NCI-H1105 (cell line): ENCODE results near the gene AKR1C2.
"Not testable (repeated sequence)": the region's sequence is repeated elsewhere in the genome, so short reads cannot be mapped to it uniquely, and the experiment has no call there.

Experiments
- DNase-seq: peaks from one replicate; lab custom pipeline; 2025; lab: John Stamatoyannopoulos, UW

AKR1C2 gene

DNA sequence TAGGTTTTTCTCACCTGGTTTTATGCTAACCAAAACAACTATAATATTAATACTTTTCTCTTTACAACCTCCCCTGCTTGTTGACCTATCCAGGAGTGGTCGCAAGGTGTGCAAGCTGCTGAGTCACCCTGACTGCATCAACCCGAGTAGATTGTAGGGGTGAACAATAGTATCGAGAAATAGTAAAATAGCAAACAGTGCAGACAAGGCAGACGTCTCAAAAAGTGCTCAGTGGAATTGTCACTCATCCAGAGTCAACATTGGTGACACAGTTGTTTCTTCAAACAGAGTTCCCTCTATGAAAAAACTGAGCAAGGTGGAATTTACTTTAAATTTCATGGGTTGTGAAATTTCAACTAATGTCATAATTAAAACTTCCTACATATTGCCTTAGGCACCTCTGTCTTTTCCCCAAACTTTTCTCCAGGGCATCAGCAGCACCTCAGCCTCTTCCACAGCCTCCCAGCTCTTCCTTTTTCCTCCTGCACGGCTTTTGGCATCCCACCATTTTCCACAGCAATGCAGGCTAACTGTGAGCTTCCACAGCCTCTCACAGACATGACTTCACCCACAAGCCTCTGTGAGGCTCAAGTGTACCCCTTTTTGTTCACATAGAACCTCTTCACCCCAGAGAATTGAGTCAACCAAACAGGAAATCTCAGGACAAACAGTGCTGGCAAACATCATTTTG lies 46.6 kb downstream of the AKR1C2 start:
- DNase-seq, result not testable (repeated sequence)

DNA sequence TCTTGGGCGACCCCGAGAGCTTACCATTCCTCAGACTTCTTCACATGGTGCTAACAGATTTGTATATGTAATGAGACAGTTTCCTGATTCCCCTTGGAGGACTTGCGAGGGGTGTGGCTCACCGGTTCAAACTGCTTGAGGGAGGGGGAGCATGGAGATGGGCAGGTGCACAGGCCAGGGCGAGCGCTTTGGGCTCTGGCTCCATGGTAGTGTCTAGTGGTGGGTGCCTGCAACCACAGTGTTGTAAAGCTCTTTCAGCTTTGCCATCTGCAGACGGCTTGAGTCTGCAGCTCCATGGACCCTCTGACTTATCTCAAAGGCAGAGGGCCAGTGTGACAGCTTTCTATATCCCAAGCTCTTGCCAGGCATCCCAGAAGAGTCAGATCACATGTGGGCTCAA lies 47.6 kb downstream of the AKR1C2 start:
- DNase-seq, result not testable (repeated sequence)

DNA sequence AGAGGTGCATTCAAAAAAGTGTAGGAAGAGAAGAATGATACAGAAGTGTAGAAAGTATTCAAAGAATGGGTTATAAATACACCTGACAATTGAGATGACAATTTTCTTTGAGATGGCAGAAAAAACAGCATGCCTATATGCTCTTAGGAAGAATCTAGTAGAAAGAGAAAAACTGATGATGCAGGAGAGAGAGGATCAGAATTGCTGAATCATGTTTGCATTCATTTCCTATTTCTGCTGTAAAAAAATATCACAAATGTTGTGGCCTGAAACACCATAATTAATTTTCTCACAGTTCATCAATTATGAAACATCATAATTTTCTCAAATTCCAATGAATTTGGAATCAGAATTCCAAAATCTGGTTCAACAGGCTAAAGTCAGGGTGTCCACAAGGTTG lies 50.3 kb downstream of the AKR1C2 start:
- DNase-seq, result no peak

DNA sequence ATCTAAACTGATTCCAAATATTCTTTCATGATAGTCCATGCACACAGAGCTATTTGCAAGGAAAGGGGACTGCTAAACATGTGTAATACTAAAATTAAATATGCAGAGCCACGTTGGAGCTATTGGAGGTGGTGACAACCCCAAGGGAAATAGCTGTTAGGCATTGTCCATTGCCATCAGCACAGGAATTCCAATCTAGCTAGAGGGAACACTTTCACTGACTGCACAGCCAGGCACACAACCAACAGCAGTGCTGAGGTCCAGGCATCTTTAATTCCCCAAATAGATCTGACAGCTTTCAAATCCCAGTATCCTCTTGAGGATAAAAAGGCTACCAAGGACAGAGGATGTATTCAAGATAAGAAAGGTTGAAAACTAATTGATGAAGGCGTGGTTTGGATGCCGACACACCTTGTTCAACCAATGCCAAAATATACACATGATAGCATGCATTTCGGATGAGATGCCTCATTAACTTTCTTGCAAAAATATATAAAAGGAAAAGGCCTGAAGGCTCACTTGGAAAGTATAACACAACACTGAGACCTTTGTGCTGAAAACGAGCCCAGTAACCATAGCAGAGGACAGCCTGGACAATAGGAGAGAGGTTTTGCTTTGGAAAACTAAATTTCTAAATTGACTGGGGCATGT lies 52.0 kb downstream of the AKR1C2 start:
- DNase-seq, result not testable (repeated sequence)

DNA sequence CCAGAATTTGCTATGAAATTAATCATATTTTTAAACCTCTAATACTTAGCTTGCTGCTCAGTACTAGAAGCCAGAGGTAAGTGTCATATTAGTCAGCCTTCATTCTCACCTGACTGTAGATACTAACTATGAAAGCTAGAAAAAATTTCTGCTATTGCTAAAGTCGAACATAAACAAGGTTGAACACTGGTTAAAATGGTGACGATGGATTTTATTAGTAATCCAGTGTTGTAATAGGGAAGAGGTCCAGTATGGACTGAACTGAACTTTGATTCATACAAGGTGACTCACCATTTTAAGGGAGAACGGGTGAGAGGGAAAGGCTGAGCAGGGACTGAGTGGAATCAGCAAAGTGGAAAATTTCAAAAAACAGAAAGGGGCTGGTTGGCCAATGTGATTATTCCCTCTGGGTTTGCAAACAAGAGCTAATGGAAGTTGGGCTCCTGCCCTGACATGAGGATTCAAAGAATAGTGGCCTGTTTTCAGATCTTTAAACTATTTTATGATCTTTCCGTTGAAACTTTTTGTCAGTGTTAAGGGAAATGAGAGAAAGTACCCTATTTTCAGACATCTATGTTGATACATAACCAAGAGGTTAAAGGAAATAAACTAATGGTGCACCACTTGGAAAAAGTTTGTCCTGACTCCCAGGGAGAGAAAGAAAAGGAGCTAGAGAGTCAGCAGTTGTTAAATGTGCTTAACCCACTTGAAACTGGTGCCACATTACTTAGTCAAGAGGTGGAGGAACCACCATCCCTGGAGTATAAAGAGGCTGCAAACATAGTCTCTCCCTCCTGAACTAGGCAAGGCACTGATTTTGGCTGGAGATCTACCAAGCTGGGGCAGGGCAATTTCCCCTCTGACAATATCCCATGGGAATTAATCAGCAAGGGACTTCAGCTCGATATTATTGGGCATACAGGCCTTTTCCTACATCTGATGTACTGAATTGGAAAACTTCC lies 55.7 kb downstream of the AKR1C2 start:
- no peak for DNase-seq

DNA sequence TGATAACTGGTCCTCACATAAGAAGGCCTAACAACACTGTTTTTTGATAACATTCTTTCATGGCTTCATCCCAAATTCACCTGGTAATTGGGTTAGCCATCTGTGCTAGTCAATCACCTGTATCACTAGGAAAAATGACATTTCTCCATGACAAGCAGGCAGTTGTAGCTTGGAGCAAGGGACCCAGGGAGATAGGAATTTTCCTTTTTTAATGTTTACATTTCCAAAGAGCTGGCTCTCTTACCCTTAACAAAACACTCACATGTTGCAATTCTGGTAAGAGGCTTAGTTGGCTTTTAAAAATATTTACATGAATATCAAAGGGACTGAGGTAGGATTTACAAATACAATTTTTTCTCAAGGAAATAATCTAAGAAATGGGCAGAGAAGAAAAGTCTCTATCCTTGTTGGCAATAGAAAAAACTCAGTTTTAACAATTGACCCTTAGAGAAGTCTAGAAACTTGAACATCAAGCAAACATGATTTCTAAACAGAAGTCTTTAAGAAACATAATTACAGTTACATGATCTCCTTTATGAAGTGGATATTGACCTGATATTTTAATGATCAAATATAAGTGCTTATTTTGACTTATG lies 56.5 kb downstream of the AKR1C2 start:
- DNase-seq, result no peak

DNA sequence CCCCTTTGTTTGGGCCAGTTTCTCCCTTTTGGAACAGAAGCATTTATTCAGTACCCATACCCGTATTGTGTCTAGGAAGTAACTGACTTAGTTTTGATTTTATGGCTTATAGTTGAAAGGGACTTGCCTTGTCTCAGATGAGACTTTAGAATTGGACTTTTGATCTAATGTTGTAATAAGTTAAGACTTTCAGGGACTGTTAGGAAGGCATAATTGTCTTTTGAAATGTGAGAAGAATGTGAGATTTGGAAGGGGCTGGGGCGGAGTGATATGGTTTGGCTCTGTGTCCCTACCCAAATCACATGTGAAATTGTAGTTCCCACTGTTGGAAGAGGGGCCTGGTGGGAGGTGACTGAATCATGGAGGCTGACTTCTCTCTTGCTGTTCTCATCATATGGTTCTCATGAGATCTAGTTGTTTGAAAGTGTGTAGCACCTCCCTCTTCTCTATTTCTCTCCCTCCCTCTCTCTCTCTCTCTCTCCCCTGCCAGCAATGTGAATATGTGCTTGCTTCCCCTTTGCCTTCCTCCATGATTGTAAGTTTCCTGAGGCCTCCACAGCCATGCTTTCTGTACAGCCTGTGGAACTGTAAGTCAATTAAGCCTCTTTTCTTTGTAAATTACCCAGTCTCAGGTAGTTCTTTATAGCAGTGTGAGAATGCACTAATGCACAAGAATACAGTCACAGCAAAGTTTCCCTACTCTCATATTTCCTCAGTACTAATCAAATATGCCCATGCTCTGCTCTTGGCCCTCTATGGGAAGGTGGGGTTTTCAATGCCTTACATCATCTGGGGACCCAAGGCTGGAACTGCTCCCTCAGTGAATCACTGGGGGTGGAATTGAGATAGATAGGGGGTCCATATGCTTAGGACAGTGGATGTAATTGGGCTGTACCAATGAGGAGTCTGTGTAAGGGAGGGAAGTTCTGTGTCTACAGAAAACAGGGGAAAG lies 57.6 kb downstream of the AKR1C2 start:
- no peak for DNase-seq

DNA sequence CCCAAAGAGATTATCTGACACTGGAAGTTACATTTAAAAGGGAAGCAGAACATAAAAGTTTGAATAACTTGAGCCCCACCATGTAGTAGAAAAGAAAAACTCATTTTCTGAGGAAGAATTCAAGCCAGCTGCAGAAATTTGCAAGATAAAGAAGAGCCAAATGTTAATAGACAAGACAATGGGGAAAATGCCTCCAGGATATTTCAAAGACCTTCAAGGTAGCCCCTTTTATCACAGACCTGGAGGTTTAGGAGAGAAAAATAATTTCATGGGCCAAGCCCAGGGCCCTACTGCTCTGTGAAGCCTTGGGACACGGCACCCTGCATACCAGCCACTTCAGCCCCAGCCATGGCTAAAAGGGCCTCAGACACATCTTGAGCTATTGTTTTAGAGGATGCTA lies 58.8 kb downstream of the AKR1C2 start:
- DNase-seq, result no peak

DNA sequence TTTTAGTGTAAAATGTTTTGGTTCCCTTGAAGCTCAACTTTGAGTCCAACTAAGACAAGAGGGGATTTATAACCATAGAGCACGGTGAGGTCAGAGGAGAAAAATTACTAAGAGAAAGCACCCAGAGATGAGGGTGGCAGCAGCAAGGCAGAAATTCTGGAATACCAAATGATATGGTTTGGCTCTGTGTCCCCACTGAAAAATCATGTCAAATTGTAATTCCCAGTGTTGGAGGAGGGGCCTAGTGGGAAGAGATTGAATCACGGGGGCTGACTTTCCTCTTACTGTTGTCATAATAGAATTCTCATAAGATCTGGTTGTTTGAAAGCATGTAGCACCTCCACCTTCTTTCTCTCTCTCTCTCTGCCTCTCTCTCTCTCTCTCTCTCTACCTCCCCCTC lies 59.8 kb downstream of the AKR1C2 start:
- no peak for DNase-seq

DNA sequence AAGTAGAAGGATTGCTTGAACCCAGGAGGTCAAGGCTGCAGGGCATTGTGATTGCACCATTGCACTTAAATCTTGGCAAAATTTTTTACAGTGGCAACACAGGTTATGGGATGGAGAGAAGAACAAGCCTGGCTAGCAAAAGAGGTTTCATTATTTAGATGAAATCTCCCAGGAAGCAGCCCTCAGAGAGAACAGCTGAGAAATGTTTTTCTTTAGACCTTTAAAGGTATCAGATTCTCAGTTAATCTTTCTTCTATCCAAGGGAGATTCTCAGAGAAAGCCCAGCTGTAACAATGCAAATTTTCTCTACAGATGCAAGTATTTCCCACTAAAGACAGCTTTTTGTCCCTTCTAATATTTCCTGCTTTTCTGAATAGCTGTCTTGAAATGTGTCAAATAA lies 60.2 kb downstream of the AKR1C2 start:
- not testable (repeated sequence) for DNase-seq

DNA sequence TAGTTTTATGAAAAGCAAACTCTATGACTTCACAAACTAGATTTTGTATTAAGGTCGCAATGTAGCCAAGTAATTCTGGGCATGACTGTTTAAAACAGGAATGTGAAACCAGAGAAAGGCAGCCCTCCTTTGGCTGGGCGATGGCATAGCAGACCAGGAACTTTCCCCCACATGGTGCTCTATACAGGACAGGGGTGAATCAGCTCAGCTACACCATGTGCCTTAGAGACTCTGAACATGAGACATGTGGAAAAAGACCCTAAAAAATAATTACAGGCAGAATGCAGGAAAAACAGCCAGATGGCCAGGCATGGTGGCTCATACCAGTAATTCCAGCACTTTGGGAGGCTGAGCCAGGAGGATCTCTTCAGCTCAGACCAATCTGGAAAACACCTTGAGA lies 60.7 kb downstream of the AKR1C2 start:
- not testable (repeated sequence) for DNase-seq

DNA sequence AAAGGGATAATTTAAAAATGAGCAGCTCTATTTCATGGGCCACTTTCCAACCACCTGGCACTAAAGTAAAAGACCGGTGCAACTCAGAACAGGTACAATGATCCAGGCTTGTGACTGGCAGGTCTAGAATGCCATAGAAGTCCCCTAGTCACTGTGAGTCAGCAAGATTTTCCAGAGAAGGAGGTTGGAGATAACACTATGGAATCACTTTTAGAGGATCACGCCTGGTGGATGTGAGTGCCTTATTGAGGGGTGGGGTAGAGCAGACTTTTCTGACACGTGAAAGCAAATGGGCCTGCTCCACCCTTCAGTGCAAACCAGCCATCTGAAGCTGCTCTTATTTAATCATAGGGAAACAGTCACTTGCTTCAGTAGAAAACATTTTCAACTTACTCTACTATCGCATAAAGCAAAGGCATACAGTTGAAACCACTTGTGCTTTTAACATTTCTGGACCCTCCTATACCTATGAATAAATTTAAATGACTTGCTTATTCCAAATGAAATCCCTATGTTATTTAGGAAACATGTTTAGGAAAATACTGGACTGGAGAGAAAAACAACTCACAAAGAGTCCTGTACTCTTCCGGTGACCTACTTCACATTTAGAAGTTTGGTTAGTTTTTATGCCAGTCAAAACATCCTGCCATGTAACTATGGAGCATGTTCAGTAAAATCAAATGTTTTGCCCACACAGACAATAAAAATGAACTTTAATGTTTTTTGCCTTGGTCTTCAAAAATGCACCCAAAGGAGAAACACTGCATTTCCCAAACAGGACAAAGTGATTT lies 61.9 kb downstream of the AKR1C2 start:
- DNase-seq, result no peak

DNA sequence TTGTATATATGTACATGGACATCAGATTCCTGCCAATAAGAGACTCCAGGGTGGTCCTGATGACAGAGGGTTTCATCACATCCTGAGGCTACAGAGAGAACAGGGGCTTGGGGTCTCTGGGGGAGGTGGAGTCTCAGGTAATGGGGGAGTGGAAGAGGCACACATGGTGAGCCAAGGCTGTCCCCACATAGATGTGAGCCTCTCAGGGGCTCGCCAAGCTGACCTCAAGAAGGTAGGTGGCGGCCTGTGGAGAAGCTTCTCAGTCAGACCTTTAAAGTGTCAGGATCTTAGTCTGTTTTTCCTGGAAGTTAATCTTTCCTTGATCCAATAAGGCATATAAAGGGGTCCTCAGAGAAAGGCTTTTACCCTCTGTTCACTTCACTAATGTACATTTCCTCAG lies 62.7 kb downstream of the AKR1C2 start:
- DNase-seq, result not testable (repeated sequence)

DNA sequence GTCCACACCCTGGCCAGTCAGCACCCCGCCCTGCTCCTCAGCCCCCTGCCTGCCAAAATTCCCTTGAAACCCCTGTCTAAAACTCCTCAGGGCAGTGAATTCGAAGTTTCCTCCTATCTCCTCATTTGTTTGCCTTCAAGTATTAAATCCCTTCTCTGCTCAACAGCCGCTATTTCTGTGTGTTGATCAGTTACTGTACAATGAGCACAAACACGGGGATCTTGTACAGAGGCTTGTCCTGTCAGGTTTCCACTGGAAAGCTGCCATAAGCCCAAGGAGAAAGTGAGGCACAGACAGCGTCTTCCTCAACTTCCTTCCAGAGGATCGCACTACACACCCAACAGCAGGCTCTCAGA lies 63.6 kb downstream of the AKR1C2 start:
- not testable (repeated sequence) for DNase-seq

DNA sequence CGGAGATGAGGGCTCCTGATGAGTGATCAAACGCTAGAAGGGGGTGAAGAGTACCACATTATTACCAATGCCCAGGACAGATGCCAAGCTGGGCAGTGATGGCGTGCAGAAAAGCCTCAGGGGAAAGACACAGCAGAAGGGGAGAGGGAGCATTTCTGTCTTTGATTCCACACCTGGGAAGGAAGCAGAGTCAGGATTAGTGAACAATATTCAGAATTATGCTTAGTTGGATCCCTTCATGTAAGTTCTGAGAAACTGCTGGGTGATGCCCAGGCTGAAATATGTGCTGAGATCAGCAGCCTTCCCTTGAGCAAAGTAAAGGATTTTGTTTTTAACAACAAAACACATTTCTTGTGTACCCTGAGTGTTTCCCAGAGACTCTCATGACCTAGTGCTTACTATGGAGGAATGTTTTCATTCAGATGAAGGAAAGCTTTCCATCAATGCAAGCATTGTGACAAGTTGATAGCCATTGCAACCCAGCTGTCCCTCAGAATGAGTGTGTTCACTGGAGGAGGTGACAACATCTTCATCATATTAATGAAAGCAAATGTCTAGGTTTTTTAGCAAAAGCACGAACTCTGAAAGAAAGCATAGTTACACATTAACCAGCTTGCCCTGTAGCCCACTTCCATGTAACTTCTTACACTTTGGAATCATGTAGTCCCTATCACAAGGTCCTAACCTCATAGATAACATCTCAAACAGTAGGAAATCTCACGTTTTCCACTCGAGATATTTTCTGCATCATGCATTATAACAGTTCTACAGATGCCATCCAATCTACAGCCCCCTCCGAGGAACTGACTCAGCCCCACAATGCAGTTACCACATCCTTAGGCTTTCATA lies 64.2 kb downstream of the AKR1C2 start:
- DNase-seq, result no peak
